Caco-2 (cell line): ENCODE data around the gene TMEM209. TPM values are rescaled to one million over a fixed set of nuclear protein-coding genes. Genes with fewer than 3 reads are reported as not detected.

Experiments used
- BruUV-seq: library from RNA; stranded (reverse); fragments of 400-500 nt; replicated peaks from 2 replicates; lab custom pipeline; 2021; lab: Mats Ljungman, UMichigan
- CTCF ChIA-PET: fragments of 300-600 bp; sonication (Branson Sonifier 250); formaldehyde crosslinking; loops from one replicate; lab custom pipeline; 2022; ENCODE audit warnings: antibody characterized with exemption; lab: Charles Lee
- POLR2A ChIA-PET: fragments of 300-600 bp; sonication (Branson Sonifier 250); formaldehyde crosslinking; loops from one replicate; lab custom pipeline; 2022; ENCODE audit warnings: antibody characterized with exemption; lab: Charles Lee
- DNase-seq, 2 experiments: peaks; one replicate each; pipeline versions ENCODE4 v3.0.0 to v3.0.0-alpha.2; 2020 to 2022
- H3K27me3 ChIP-seq: replicated peaks from 2 replicates; pipeline ENCODE4 v1.6.0; 2011; ENCODE audit warnings: low read length; ENCODE audit not compliant: control insufficient read depth, insufficient read depth
- H3K36me3 ChIP-seq: 2 replicates; pipeline ENCODE4 v1.5.1; 2011; ENCODE audit warnings: low read length; ENCODE audit not compliant: control insufficient read depth, insufficient read depth
- H3K4me1 ChIP-seq: fragments of 250-450 bp; sonication (Bioruptor Pico); 2 replicates; pipeline ENCODE4 v1.5.1; 2020; ENCODE audit warnings: mild to moderate bottlenecking
- H3K4me3 ChIP-seq: 2 replicates; pipeline ENCODE4 v1.5.1; 2011; ENCODE audit warnings: low read depth, mild to moderate bottlenecking, control low read depth, low read length
- H3K9me3 ChIP-seq: fragments of 250-450 bp; sonication (Bioruptor Pico); 2 replicates; pipeline ENCODE4 v1.5.1; 2020; ENCODE audit warnings: mild to moderate bottlenecking, moderate library complexity
- H3K27ac Mint-ChIP-seq: one replicate; pipeline ENCODE4 v1.8.0; 2022; ENCODE audit warnings: mixed read lengths; ENCODE audit not compliant: unreplicated experiment
- H3K27me3 Mint-ChIP-seq: one replicate; pipeline ENCODE4 v1.8.0; 2022; ENCODE audit warnings: mixed read lengths; ENCODE audit not compliant: insufficient read depth, unreplicated experiment
- H3K36me3 Mint-ChIP-seq: one replicate; pipeline ENCODE4 v1.8.0; 2022; ENCODE audit warnings: mild to moderate bottlenecking, mixed read lengths; ENCODE audit not compliant: insufficient read depth, unreplicated experiment
- H3K4me1 Mint-ChIP-seq: one replicate; pipeline ENCODE4 v1.8.0; 2022; ENCODE audit warnings: low read depth, mixed read lengths; ENCODE audit not compliant: unreplicated experiment
- H3K4me3 Mint-ChIP-seq: one replicate; pipeline ENCODE4 v1.8.0; 2022; ENCODE audit warnings: mild to moderate bottlenecking, moderate library complexity, mixed read lengths; ENCODE audit not compliant: unreplicated experiment
- H3K9me3 Mint-ChIP-seq: one replicate; pipeline ENCODE4 v1.8.0; 2022; ENCODE audit warnings: mixed read lengths; ENCODE audit not compliant: unreplicated experiment
- CTCF ChIP-seq, 2 experiments: fragments of 200-600 bp in 1 of 2; IDR thresholded peaks; 1 replicate in 1 of 2; 2 replicates in 1 of 2; pipeline versions ENCODE4 v1.5.1 to v1.8.0; 2011 to 2022; ENCODE audit warnings: antibody characterized with exemption in 1 of 2, control low read depth in 1 of 2, inconsistent platforms in 1 of 2, low read depth in 1 of 2, low read length in 1 of 2, mild to moderate bottlenecking in 1 of 2, moderate library complexity in 1 of 2; ENCODE audit not compliant: insufficient read depth in 1 of 2, severe bottlenecking in 1 of 2, unreplicated experiment in 1 of 2
- intact Hi-C: fragments of 100-400 bp; cut with micrococcal nuclease; formaldehyde crosslinking; loops from one replicate; pipeline ENCODE4 v1.10.0; 2022; ENCODE audit not compliant: unreplicated experiment
- total RNA-seq: library from RNA; stranded (reverse); gene quantifications from 2 replicates; pipeline ENCODE4 v1.2.3, GENCODE V29; 2022

Gene TMEM209
- total RNA-seq, 1 experiment from 2014 or later = 34.5 TPM

- H3K27ac Mint-ChIP-seq = no peak overlapping the region
- no peak for DNase-seq
- H3K4me1 Mint-ChIP-seq = no peaks in the 10 kb centered on the region
- H3K4me1 ChIP-seq = no peaks in the 10 kb centered on the region
- H3K9me3 Mint-ChIP-seq = no peaks in the 10 kb centered on the region
- no peak for TF ChIP-seq CTCF (IDR thresholded peaks at IDR 0.05; ENCODE audit: insufficient read depth in 1 of 2, low read depth in 1 of 2, low read length in 1 of 2, severe bottlenecking in 1 of 2, unreplicated experiment in 1 of 2)
- H3K27me3 Mint-ChIP-seq = no peaks in the 10 kb centered on the region
- no peak overlapping the region for H3K4me3 ChIP-seq
- H3K4me3 Mint-ChIP-seq = no peak overlapping the region
- peaks cover 3% of the 10 kb centered on the region; the same call in 1 of the 2 replicates for H3K36me3 ChIP-seq
- ChIA-PET POLR2A (no interaction called here), CTCF (no interaction called here)
- no peaks in the 10 kb centered on the region for H3K9me3 ChIP-seq
- intact Hi-C loops = no loop called here
- H3K27me3 ChIP-seq = no peaks in the 10 kb centered on the region
- H3K36me3 Mint-ChIP-seq = peaks cover 6% of the 10 kb centered on the region
- BruUV-seq = no TSS peak
Observed at GRCh38 chr7:130180571-130181262, 24.5 kb downstream of the TMEM209 start.

GRCh38 chr7:130179631-130180030 is 25.6 kb downstream of the TMEM209 start:
- no peaks in the 10 kb centered on the region for H3K4me1 Mint-ChIP-seq
- peaks cover 3% of the 10 kb centered on the region; the same call in 1 of the 2 replicates for H3K36me3 ChIP-seq
- peaks cover 15% of the 10 kb centered on the region for H3K36me3 Mint-ChIP-seq
- H3K9me3 ChIP-seq = no peaks in the 10 kb centered on the region
- H3K4me3 ChIP-seq = no peak overlapping the region
- H3K27me3 ChIP-seq = no peaks in the 10 kb centered on the region
- H3K9me3 Mint-ChIP-seq = no peaks in the 10 kb centered on the region
- no peaks in the 10 kb centered on the region for H3K27me3 Mint-ChIP-seq
- TF ChIP-seq CTCF (IDR thresholded peaks at IDR 0.05; ENCODE audit: insufficient read depth in 1 of 2, low read depth in 1 of 2, low read length in 1 of 2, severe bottlenecking in 1 of 2, unreplicated experiment in 1 of 2) = no peak
- POLR2A ChIA-PET = no interaction called here
- BruUV-seq = no TSS peak
- DNase-seq = no peak
- CTCF ChIA-PET = no interaction called here
- no peak overlapping the region for H3K27ac Mint-ChIP-seq
- no peaks in the 10 kb centered on the region for H3K4me1 ChIP-seq
- intact Hi-C loops = no loop called here
- no peak overlapping the region for H3K4me3 Mint-ChIP-seq

DNA sequence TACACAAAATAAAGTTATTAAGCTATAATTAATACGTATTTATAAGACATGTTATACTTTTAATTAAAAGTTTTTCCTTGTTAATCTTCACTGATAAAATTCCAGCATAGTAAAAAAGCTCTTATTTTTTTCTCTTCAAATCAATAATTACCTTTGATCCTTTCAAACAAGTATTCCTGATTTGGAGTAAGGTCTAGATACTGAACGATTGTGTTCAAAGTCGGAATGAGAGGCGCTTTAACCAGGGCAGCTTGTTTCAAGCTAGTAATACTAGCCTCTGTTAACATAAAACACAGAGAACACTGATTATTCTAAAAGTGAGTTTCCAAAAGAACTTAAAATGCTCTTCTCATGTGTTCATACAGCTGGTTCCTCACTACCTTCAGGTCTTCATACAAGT is 27.0 kb downstream of the TMEM209 start:
- H3K4me3 ChIP-seq = no peak overlapping the region
- no peaks in the 10 kb centered on the region for H3K27me3 ChIP-seq
- intact Hi-C loops = no loop called here
- Mint-ChIP-seq H3K4me1 (no peaks in the 10 kb centered on the region), H3K27me3 (no peaks in the 10 kb centered on the region), H3K9me3 (no peaks in the 10 kb centered on the region), H3K4me3 (no peak overlapping the region), H3K27ac (no peak overlapping the region), H3K36me3 (peaks cover 20% of the 10 kb centered on the region)
- H3K36me3 ChIP-seq = peaks cover 3% of the 10 kb centered on the region; the same call in 1 of the 2 replicates
- DNase-seq = no peak
- H3K4me1 ChIP-seq = no peaks in the 10 kb centered on the region
- ChIA-PET CTCF (no interaction called here), POLR2A (no interaction called here)
- H3K9me3 ChIP-seq = no peaks in the 10 kb centered on the region
- BruUV-seq = no TSS peak
- no peak for TF ChIP-seq CTCF (IDR thresholded peaks at IDR 0.05; ENCODE audit: insufficient read depth in 1 of 2, low read depth in 1 of 2, low read length in 1 of 2, severe bottlenecking in 1 of 2, unreplicated experiment in 1 of 2)
